ENCODE results near the gene LRCH4.
"Not testable (repeated sequence)": the region's sequence is repeated elsewhere in the genome, so short reads cannot be mapped to it uniquely, and the experiment has no call there.

The LRCH4 gene

DNA sequence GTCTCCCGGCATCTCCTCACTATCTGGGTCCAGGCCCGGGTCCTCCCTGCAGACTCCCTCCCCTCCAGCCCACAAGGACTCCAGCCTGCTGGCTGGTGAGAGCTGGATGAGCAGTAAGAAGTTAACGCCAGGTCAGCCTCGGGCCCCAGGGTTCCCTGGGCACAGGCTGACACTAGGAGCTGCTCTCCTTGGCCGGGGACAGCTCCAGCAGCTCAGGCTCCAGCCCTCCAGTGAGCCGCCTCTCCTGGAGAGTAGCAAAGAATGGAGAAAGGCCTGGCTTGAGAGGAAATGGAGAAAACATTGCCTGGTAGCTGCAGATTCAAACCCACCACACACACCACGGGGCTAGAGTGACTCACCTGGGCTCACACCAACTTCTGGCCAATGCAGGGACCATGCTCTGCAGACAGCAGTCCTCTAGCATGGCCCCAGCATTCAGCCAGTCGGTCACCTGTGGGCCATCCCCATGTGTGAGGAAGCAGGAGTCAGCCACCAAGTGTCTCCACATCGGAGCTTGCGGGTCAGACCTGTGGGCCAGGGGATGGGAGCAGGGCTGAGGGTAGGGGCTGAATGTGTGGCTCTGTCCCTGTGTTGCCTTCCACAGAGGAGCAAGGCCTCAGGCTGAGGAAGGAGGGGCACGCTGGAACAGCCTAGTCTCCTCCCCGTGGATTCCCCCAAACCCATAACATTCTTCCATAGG, 18.7 kb downstream of the LRCH4 start:
- no peak for DNase-seq

DNA sequence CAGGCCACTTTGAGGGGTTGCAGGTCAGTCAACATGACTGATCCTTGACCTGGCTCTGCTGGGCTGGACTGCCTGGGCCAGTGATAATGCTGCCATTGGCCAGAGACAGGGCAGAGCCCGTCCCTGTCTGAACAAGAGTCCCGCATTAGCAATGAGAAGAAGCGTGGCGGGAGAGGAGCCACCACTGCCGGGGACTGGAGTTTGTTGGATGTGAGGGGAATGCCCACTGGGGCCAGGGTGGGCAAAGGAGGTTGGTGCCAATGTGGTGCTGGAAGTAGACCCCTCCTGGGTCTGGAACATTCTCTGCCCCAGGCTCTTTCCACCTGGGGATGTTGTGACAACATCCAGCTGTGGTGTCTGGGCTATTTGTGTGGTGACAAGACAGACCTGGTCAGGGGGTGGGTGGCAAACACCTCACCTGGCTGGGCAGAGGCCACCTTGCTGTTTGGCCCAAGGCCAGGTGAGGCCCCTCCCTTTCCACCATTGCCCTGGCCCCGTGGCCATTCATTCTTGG, 19.9 kb downstream of the LRCH4 start:
- DNase-seq = no peak

GRCh38 chr7:100565133-100565571, 20.8 kb downstream of the LRCH4 start:
- DNase-seq = no peak

DNA sequence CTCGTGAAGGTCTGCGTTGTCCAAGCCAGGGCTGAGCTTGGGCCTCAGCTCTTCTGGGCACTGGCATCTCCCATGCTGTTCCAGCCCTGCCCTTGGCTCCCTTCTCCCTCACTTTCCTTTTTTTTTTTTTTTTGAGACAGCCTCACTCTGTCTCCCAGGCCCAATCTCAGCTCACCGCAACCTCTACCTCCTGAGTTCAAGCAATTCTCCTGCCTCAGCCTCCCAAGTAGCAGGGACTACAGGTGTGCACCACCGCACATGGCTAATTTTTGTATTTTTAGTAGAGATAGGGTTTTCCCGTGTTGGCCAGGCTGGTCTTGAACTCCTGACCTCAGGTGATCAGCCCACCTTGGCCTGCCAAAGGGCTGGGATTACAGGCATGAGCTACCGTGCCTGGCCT, 21.5 kb downstream of the LRCH4 start:
- DNase-seq = not testable (repeated sequence)

GRCh38 chr7:100563809-100564400, 22.0 kb downstream of the LRCH4 start:
- peak; percentile 80 for DNase-seq

- DNase-seq = no peak
These were observed 22.8 kb downstream of the LRCH4 start for GRCh38 chr7:100563100-100563564.

- no peak for DNase-seq
These were observed 23.5 kb downstream of the LRCH4 start for GRCh38 chr7:100562195-100563099.

GRCh38 chr7:100561491-100562194, 24.3 kb downstream of the LRCH4 start:
- DNase-seq = no peak

- no peak for DNase-seq
These were observed 26.8 kb downstream of the LRCH4 start for GRCh38 chr7:100559127-100559526.

GRCh38 chr7:100556541-100556940, 29.4 kb downstream of the LRCH4 start:
- DNase-seq = no peak

- DNase-seq = no peak
These were observed 30.2 kb downstream of the LRCH4 start for GRCh38 chr7:100555701-100556100.

DNA sequence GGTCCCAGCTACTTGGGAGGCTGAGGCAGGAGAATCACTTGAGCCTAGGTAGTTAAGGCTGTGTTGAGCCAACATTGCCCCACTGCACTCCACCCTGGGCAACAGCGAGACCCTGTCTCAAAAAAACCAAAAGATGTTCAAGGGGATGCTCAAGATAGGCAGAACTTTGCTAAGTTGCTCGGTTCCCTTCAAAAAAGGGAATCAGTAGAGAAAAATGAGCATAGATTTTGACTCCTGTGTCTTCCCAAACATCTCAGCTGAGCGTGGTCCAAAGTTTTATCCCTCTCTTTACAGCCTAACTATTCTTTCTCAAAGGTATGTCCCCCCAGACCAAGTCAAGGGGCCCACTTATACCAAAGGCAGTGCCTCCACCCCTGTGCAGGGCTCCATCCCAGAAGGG, 32.9 kb downstream of the LRCH4 start:
- DNase-seq = no peak

DNA sequence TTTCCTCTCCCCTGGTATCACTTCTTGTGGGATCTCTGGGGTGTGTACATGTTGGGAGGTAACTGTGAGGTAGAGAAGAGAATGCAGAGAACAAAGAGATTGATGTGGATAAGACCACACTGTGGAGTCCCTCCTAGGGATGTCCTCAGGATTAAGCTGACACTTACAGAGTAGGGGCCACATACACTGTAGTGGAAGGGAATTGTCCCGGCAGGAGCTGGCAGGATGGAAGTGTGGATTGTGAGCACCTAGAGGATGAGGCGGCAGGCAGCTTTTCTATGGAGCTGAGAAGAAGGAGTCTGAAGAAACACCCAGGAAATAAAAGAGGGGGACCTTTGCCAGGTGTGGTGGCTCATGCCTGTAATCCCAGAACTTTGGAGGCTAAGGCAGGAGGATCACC, 33.4 kb downstream of the LRCH4 start:
- DNase-seq = no peak

GRCh38 chr7:100548446-100548845, 37.5 kb downstream of the LRCH4 start:
- DNase-seq = not testable (repeated sequence)

DNA sequence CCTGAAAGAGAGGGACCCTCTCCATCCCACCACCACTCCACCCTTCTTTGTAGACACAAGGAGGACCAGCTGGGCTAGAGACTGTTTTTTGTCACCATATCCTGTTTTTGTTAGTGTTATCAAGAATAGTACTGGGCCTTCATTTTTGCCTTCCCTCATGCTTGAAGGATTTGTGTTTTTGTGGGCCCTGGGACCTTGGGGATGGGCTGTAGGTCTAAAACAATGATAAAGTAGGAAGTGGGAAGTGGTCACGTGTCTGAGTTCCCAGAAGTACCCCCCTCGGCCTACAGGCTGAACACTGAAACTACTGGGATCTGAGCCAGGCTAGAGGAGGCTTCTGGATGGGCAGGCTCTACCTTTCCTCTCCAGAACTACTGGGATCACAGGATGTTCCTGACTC, 38.1 kb downstream of the LRCH4 start:
- DNase-seq = no peak

- no peak for DNase-seq
These were observed 38.8 kb downstream of the LRCH4 start for GRCh38 chr7:100546926-100547800.

DNA sequence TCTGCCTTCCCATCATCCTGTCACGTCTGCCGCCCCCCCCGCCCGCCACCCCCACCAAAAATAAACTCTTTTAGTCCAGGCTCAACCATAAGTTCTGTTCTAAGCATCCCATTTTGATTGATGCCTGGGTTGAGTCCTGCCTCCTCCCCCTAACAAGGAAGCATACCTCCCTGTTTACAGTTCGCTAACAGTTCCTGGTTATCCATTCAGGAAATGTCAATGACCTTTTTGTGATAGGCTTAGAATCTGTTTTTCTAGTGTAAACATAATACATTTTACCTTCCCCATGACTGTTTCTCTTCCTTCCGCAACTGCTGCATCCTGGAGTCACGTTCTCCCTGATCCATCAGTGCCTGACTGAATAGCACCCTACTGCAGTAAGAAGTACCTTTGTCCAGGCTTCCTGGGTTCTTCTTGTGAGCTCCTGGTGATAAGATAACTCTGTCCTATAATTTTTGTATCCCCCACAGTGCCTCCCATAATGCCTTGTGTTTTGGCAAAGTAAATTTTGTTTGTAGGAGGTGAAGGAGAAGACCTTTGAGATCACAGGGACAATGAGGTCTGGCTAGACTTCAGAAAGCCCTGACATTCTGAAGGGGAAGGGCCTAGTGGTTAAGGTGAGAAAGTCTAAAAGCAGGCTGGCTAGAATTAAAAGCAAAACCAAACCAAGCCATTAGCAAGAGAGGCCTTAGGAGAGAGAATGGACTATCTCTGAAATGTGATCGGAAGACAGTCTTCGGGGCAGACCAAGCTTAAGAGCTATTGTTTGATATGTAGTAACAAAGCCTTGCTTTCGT, 39.6 kb downstream of the LRCH4 start:
- no peak for DNase-seq

DNA sequence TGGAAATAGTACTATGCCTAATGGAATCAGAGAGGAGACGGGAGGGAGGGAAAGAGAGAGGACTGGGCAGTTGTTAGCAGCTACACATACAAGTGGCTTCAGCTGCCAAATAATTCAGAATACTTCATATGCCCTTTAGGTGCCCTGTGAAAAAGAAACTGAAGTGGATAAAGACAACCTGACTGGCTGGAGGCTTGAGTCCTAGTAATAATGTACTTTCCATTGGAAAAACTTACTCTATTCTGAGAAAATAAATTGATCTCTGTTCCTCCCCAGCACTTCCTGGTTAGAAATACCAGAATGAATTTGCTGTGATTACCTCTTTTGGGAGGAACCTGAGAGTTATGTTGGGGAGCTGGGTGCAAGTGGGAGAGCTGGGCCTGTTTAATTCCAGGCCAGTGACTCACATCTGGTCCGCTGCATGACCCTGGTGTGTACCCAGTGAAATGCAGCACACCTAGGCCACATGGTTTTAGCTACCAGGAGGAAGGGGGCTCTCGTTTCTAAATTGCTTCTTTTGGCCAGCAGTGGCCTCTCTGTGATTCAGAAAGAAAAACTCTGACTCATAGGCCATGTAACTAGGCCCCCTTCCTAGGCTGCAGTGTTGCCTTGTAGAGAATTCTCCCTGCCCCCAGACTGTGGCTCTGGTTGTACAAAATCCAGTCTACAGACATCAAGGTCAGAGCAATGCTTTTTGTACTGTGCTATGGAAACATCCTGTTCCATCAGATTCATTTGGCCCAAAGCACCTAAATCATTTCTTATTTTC, 40.4 kb downstream of the LRCH4 start:
- DNase-seq = peak; percentile 83

GRCh38 chr7:100544967-100545359, 41.0 kb downstream of the LRCH4 start:
- no peak for DNase-seq

DNA sequence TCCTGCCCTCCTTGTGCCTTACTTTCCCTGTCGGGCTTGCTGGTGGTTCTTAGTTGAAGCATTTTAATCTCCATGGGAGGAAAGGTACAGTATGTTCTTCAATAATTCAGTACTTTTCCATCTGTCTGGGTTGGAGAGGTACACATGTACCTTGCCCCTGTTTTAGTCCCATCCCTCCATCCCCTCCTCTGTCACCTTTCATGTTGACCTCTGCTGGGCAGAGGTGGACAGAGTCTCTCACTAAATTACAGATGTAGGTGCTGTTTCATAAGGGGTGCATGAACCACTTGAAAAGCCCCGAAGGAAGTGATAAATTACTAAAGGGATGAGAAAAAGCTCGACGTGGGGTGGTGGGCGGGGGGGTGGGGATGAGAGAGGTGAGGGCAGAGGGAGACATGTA, 41.5 kb downstream of the LRCH4 start:
- no peak for DNase-seq

Data from stimulated activated CD4-positive, alpha-beta T cell treated with anti-CD3 and anti-CD28 coated beads, Interleukin-1b, Interleukin-23, amount 100 ng/mL, for 48 hours (primary cell).